H1 (cell line): ENCODE results near the gene GAB2. TPM values are rescaled to one million over a fixed set of nuclear protein-coding genes. Genes with fewer than 3 reads are reported as not detected.

Experiments
- CTCF ChIA-PET: fragments of 300-600 bp; sonication (Branson Sonifier 250); formaldehyde crosslinking; loops from one replicate; lab custom pipeline; 2021; ENCODE audit not compliant: partially characterized antibody; lab: Charles Lee
- POLR2A ChIA-PET: fragments of 300-600 bp; sonication (Branson Sonifier 250); formaldehyde crosslinking; loops from one replicate; lab custom pipeline; 2021; ENCODE audit warnings: inconsistent platforms; ENCODE audit not compliant: partially characterized antibody; lab: Charles Lee
- DNase-seq, 2 experiments: peaks; one replicate each; pipeline versions ENCODE4 v3.0.0 to v3.0.0-alpha.2; 2010 to 2022; ENCODE audit warnings: low spot score in 2 of 2, low read depth in 1 of 2, mixed read lengths in 1 of 2
- FAIRE-seq: peaks from 2 replicates; lab custom pipeline; 2011; peaks lifted over from hg19 to GRCh38; lab: Jason Lieb, UNC
- H2AFZ ChIP-seq: 2 replicates; pipeline ENCODE4 v1.8.1; 2012; ENCODE audit warnings: low read length, inconsistent platforms
- H2AK5ac ChIP-seq: 2 replicates; pipeline ENCODE4 v1.6.1; 2013; ENCODE audit warnings: low read depth, low read length
- H2BK120ac ChIP-seq: replicated peaks from 2 replicates; pipeline ENCODE3; 2013; ENCODE audit warnings: low read depth, low read length, inconsistent platforms
- H2BK12ac ChIP-seq: 2 replicates; pipeline ENCODE4 v1.6.1; 2013; ENCODE audit warnings: low read depth, low read length
- H2BK15ac ChIP-seq: 2 replicates; pipeline ENCODE4 v1.6.1; 2013; ENCODE audit warnings: low read length
- H2BK20ac ChIP-seq: 2 replicates; pipeline ENCODE4 v1.6.1; 2013; ENCODE audit warnings: low read length
- H2BK5ac ChIP-seq: 2 replicates; pipeline ENCODE4 v1.6.1; 2013; ENCODE audit warnings: low read depth, low read length
- H3K14ac ChIP-seq: 2 replicates; pipeline ENCODE4 v1.6.1; 2013; ENCODE audit warnings: inconsistent platforms; ENCODE audit not compliant: insufficient read length
- H3K18ac ChIP-seq: 2 replicates; pipeline ENCODE4 v1.6.1; 2013; ENCODE audit warnings: low read length; ENCODE audit errors: extremely low read depth
- H3K23ac ChIP-seq: 2 replicates; pipeline ENCODE4 v1.6.1; 2013; ENCODE audit warnings: inconsistent platforms; ENCODE audit not compliant: insufficient read length
- H3K23me2 ChIP-seq: 2 replicates; pipeline ENCODE4 v1.6.1; 2013; ENCODE audit warnings: low read depth, low read length
- H3K27ac ChIP-seq: 2 replicates; pipeline ENCODE4 v1.6.1; 2011; ENCODE audit warnings: low read depth, low read length, inconsistent platforms
- H3K27me3 ChIP-seq, 4 experiments: replicated peaks in 1 of 4; 1 replicate in 1 of 4; 2 replicates in 3 of 4; pipeline versions ENCODE4 v1.6.1 to v1.8.1; 2011 to 2013; ENCODE audit warnings: low read length in 3 of 4, mild to moderate bottlenecking in 3 of 4, inconsistent platforms in 2 of 4, mixed read lengths in 2 of 4, moderate library complexity in 1 of 4; ENCODE audit not compliant: control insufficient read depth in 3 of 4, insufficient read depth in 3 of 4; ENCODE audit errors: extremely low read depth in 1 of 4
- H3K36me3 ChIP-seq, 4 experiments: 2 replicates each; pipeline versions ENCODE4 v1.6.1 to v1.8.1; 2011 to 2013; ENCODE audit warnings: mild to moderate bottlenecking in 4 of 4, low read length in 3 of 4, moderate library complexity in 2 of 4, control low read depth in 1 of 4, inconsistent platforms in 1 of 4; ENCODE audit not compliant: insufficient read depth in 4 of 4, control insufficient read depth in 2 of 4
- H3K4ac ChIP-seq: replicated peaks from 2 replicates; pipeline ENCODE3; 2013; ENCODE audit warnings: low read length, low read depth, mixed read lengths, inconsistent platforms; ENCODE audit not compliant: insufficient read length
- H3K4me1 ChIP-seq, 4 experiments: replicated peaks in 1 of 4; 1 replicate in 1 of 4; 2 replicates in 3 of 4; pipeline versions ENCODE4 v1.6.1 to v1.8.1; 2011 to 2013; ENCODE audit warnings: low read length in 3 of 4, inconsistent platforms in 2 of 4, mixed read lengths in 1 of 4; ENCODE audit not compliant: insufficient read depth in 4 of 4, control insufficient read depth in 3 of 4
- H3K4me2 ChIP-seq, 2 experiments: 2 replicates each; pipeline versions ENCODE4 v1.6.1 to v1.8.1; 2011 to 2013; ENCODE audit warnings: low read depth in 2 of 2, low read length in 2 of 2, control low read depth in 1 of 2, inconsistent platforms in 1 of 2, mild to moderate bottlenecking in 1 of 2; ENCODE audit not compliant: insufficient read depth in 1 of 2
- H3K4me3 ChIP-seq, 4 experiments: fragments of 200-600, 300-600 bp in 1 of 4; sonication (generic), shearing (Covaris generic), sonication (Bioruptor Twin) in 1 of 4; 2 replicates each; pipeline versions ENCODE4 v1.5.1 to v1.8.1; 2011 to 2016; ENCODE audit warnings: low read length in 4 of 4, low read depth in 3 of 4, control low read depth in 2 of 4, inconsistent platforms in 2 of 4, mild to moderate bottlenecking in 2 of 4, mixed read lengths in 1 of 4, moderate library complexity in 1 of 4; ENCODE audit not compliant: insufficient read depth in 2 of 4; ENCODE audit errors: extremely low read depth in 1 of 4
- H3K56ac ChIP-seq: replicated peaks from 2 replicates; pipeline ENCODE3; 2013; ENCODE audit warnings: low read depth, mild to moderate bottlenecking, mixed read lengths, low read length, inconsistent platforms; ENCODE audit not compliant: insufficient read length
- H3K79me1 ChIP-seq: 2 replicates; pipeline ENCODE4 v1.6.1; 2013; ENCODE audit warnings: low read depth, low read length, control low read depth
- H3K79me2 ChIP-seq, 2 experiments: 2 replicates each; pipeline versions ENCODE4 v1.6.1 to v1.8.1; 2012 to 2013; ENCODE audit warnings: low read length in 2 of 2, mild to moderate bottlenecking in 2 of 2, inconsistent platforms in 1 of 2; ENCODE audit not compliant: insufficient read depth in 2 of 2, control insufficient read depth in 1 of 2
- H3K9ac ChIP-seq, 4 experiments: replicated peaks in 1 of 4; 1 replicate in 1 of 4; 2 replicates in 3 of 4; pipeline versions ENCODE4 v1.6.1 to v1.8.1; 2011 to 2013; ENCODE audit warnings: low read depth in 3 of 4, low read length in 3 of 4, control low read depth in 2 of 4, mild to moderate bottlenecking in 2 of 4, moderate library complexity in 2 of 4, inconsistent platforms in 1 of 4; ENCODE audit errors: extremely low read depth in 1 of 4
- H3K9me3 ChIP-seq, 2 experiments: 2 replicates each; pipeline versions ENCODE4 v1.6.1 to v1.8.1; 2012 to 2013; ENCODE audit warnings: mild to moderate bottlenecking in 2 of 2, moderate library complexity in 2 of 2, control low read depth in 1 of 2, inconsistent platforms in 1 of 2, low read depth in 1 of 2, low read length in 1 of 2, mixed read lengths in 1 of 2; ENCODE audit not compliant: insufficient read depth in 2 of 2
- H4K20me1 ChIP-seq, 2 experiments: replicated peaks in 1 of 2; 2 replicates each; pipeline versions ENCODE3 to v1.8.1; 2011 to 2013; ENCODE audit warnings: inconsistent platforms in 2 of 2, low read length in 2 of 2, mild to moderate bottlenecking in 1 of 2; ENCODE audit not compliant: insufficient read depth in 2 of 2, control insufficient read depth in 1 of 2
- H4K5ac ChIP-seq: 2 replicates; pipeline ENCODE4 v1.6.1; 2013; ENCODE audit warnings: low read length, low read depth, mixed read lengths, inconsistent platforms; ENCODE audit not compliant: insufficient read length
- H4K8ac ChIP-seq: 2 replicates; pipeline ENCODE4 v1.8.0; 2013; ENCODE audit warnings: mild to moderate bottlenecking, moderate library complexity, low read length, inconsistent platforms; ENCODE audit not compliant: insufficient read depth; ENCODE audit errors: extremely low read depth
- H4K91ac ChIP-seq: replicated peaks from 2 replicates; pipeline ENCODE3; 2013; ENCODE audit warnings: low read length, mixed read lengths, inconsistent platforms; ENCODE audit not compliant: insufficient read length
- EGR1 ChIP-seq: IDR thresholded peaks from 2 replicates; pipeline ENCODE4 v1.6.1; 2011; ENCODE audit warnings: low read depth, low read length, borderline replicate concordance
- EP300 ChIP-seq, 2 experiments: IDR thresholded peaks; 1 replicate in 1 of 2; 2 replicates in 1 of 2; pipeline ENCODE4 v1.6.1; 2011 to 2012; ENCODE audit warnings: low read depth in 2 of 2, low read length in 2 of 2, mild to moderate bottlenecking in 2 of 2, borderline replicate concordance in 1 of 2, inconsistent platforms in 1 of 2, moderate library complexity in 1 of 2
- FOSL1 ChIP-seq: IDR thresholded peaks from 2 replicates; pipeline ENCODE4 v1.6.1; 2011; ENCODE audit warnings: mild to moderate bottlenecking, low read depth, low read length, moderate library complexity; ENCODE audit not compliant: insufficient read depth
- PHF8 ChIP-seq: fragments of 200-600 bp; sonication (generic); conservative IDR thresholded peaks from 2 replicates; pipeline ENCODE4 v1.7.1; 2012; ENCODE audit warnings: low read depth, mild to moderate bottlenecking, inconsistent platforms, low read length, moderate library complexity
- POU5F1 ChIP-seq: IDR thresholded peaks from 2 replicates; pipeline ENCODE4 v1.6.1; 2011; ENCODE audit warnings: low read depth, mild to moderate bottlenecking, low read length, moderate library complexity
- RAD21 ChIP-seq, 2 experiments: IDR thresholded peaks in 1 of 2; conservative IDR thresholded peaks in 1 of 2; 2 replicates each; pipeline ENCODE4 v1.6.1; 2011; ENCODE audit warnings: low read depth in 2 of 2, low read length in 2 of 2, improper control_type of control experiment in 1 of 2, inconsistent platforms in 1 of 2, mild to moderate bottlenecking in 1 of 2, moderate library complexity in 1 of 2
- RXRA ChIP-seq: IDR thresholded peaks from 2 replicates; pipeline ENCODE4 v1.6.1; 2011; ENCODE audit warnings: low read depth, mild to moderate bottlenecking, low read length, moderate library complexity; ENCODE audit not compliant: insufficient read depth
- TEAD4 ChIP-seq: IDR thresholded peaks from 2 replicates; pipeline ENCODE4 v1.6.1; 2012; ENCODE audit warnings: low read depth, low read length, inconsistent platforms, mixed read lengths
- WGBS, 2 experiments: shearing (Covaris generic) in 1 of 2; methylation state at CpG; one replicate each; pipeline versions ENCODE4 v1.1.6 to v1.1.7; 2013 to 2015; ENCODE audit warnings: low lambda C conversion rate in 2 of 2, mixed read lengths in 2 of 2, inconsistent platforms in 1 of 2, low coverage in 1 of 2, missing lambda C conversion rate in 1 of 2; ENCODE audit not compliant: insufficient replicate concordance in 2 of 2, insufficient coverage in 1 of 2, insufficient read length in 1 of 2; ENCODE audit errors: extremely low coverage in 1 of 2, missing lambda C conversion rate in 1 of 2; 5-methylcytosine and 5-hydroxymethylcytosine counted together
- polyA plus RNA-seq, 7 experiments: library from polyadenylated mRNA; depleted of rRNA in 3 of 7; stranded (reverse) in 5 of 7; unstranded in 2 of 7; fragments of >200 nt in 5 of 7; fragments of 200-250 nt in 2 of 7; gene quantifications; 1 replicate in 5 of 7; 2 replicates in 1 of 7; 4 replicates in 1 of 7; pipeline versions ENCODE4 v1.2.1 to v1.2.3, GENCODE V29; 2011 to 2013; ENCODE audit warnings: missing spikeins in 2 of 7, mixed read lengths in 2 of 7
- total RNA-seq: library from RNA; stranded (reverse); fragmentation: NEBNext Ultra II Directional; extraction: Animal tissue kit (Norgen Biotek cat#: 25700); gene quantifications from 2 replicates; pipeline ENCODE4 v1.2.1, GENCODE V29; 2021
- TF ChIP-seq, protein P1 (sequence below): IDR thresholded peaks from 2 replicates; pipeline ENCODE4 v1.6.1; 2012; ENCODE audit warnings: inconsistent platforms

GAB2 gene
- total and polyA plus RNA-seq, 2 of the 8 experiments (the other 6 are each of a cell fraction or from before 2014, with no cell fraction given): 6.3 to 14.0 TPM

- no peak overlapping the region for H2BK5ac ChIP-seq
- H2AFZ ChIP-seq: no peak overlapping the region
- no peak overlapping the region for H2AK5ac ChIP-seq
- CTCF ChIA-PET: interaction anchor here (0.6 kb wide), 1 partner anchor 76 kb away, joined by 4 read pairs; no protein-coding TSS in a partner anchor
- no peak overlapping the region for H3K4ac ChIP-seq
- POLR2A ChIA-PET: no interaction called here
- no peaks in the 10 kb centered on the region for H3K79me1 ChIP-seq
- TF ChIP-seq, protein P1, sequence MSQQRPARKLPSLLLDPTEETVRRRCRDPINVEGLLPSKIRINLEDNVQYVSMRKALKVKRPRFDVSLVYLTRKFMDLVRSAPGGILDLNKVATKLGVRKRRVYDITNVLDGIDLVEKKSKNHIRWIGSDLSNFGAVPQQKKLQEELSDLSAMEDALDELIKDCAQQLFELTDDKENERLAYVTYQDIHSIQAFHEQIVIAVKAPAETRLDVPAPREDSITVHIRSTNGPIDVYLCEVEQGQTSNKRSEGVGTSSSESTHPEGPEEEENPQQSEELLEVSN: no peak
- TF ChIP-seq TEAD4 (no peak), PHF8 (no peak), FOSL1 (no peak), EP300 (IDR thresholded peaks at IDR 0.05; ENCODE audit: borderline replicate concordance in 1 of 2, low read depth in 2 of 2, low read length in 2 of 2) (no peak), RXRA (no peak), EGR1 (no peak), POU5F1 (no peak), RAD21 (IDR thresholded peaks at IDR 0.05 in 1 of 2, conservative IDR thresholded peaks at IDR 0.05 in 1 of 2; ENCODE audit: low read depth in 2 of 2, low read length in 2 of 2) (no peak)
- no peak overlapping the region for H2BK12ac ChIP-seq
- no peak overlapping the region for H4K5ac ChIP-seq
- no peak overlapping the region for H3K4me3 ChIP-seq
- no peaks in the 10 kb centered on the region for H3K27me3 ChIP-seq
- H2BK120ac ChIP-seq: no peak overlapping the region
- H3K36me3 ChIP-seq: no peaks in the 10 kb centered on the region
- H4K91ac ChIP-seq: no peak overlapping the region
- no peak overlapping the region for H3K23ac ChIP-seq
- H3K27ac ChIP-seq: no peak overlapping the region
- no peak overlapping the region for H3K14ac ChIP-seq
- H4K20me1 ChIP-seq: no peaks in the 10 kb centered on the region
- H3K9me3 ChIP-seq: no peaks in the 10 kb centered on the region
- FAIRE-seq (no peak), DNase-seq (no peak)
- H3K23me2 ChIP-seq: no peaks in the 10 kb centered on the region
- no peak overlapping the region for H3K18ac ChIP-seq
- no peak overlapping the region for H3K9ac ChIP-seq
- no peak overlapping the region for H3K4me2 ChIP-seq
- 91% methylated on average over 3 of the region's 3 CpGs; no CpG with 5 or more reads in 1 of the 2 experiments for WGBS, 2 experiments
- H4K8ac ChIP-seq: no peak overlapping the region
- H3K56ac ChIP-seq: no peak overlapping the region
- no peaks in the 10 kb centered on the region for H3K79me2 ChIP-seq
- no peaks in the 10 kb centered on the region for H3K4me1 ChIP-seq
- H2BK15ac ChIP-seq: no peak overlapping the region
- no peak overlapping the region for H2BK20ac ChIP-seq
Observed at GRCh38 chr11:78330361-78330760, 87.3 kb downstream of the GAB2 start.
